B cell (primary cell): Measurements from ENCODE around the gene RGR.

Experiments used
- EZH2 ChIP-seq: IDR thresholded peaks from 2 replicates; pipeline ENCODE4 v1.6.1; 2012; ENCODE audit warnings: borderline replicate concordance, low read depth, mild to moderate bottlenecking, moderate library complexity, low read length; ENCODE audit not compliant: insufficient read depth, poor library complexity, severe bottlenecking
- TF ChIP-seq, protein P1 (sequence below): fragments of 200-600 bp; IDR thresholded peaks from one replicate; pipeline ENCODE4 v1.8.0; 2022; ENCODE audit warnings: antibody characterized with exemption, mild to moderate bottlenecking

DNA sequence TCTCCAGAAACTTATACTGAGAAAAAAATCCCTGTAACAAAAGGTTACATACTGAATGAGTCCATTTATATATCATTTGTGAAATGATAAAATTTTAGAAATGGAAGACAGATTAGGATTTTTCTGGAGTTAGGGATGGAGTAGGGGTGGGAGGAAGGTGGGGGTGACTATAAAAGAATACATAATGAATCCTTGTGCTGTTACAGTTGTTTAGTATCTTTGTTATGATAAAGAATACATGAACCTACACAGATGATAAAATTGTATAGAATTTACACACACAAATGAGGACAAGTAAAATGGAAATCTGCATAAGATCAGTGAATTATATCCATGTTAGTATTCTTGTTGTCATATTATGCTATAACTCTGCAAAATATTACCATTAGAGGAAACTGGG lies 41.8 kb downstream of the RGR start:
- no peak for TF ChIP-seq EZH2
- TF ChIP-seq, protein P1, sequence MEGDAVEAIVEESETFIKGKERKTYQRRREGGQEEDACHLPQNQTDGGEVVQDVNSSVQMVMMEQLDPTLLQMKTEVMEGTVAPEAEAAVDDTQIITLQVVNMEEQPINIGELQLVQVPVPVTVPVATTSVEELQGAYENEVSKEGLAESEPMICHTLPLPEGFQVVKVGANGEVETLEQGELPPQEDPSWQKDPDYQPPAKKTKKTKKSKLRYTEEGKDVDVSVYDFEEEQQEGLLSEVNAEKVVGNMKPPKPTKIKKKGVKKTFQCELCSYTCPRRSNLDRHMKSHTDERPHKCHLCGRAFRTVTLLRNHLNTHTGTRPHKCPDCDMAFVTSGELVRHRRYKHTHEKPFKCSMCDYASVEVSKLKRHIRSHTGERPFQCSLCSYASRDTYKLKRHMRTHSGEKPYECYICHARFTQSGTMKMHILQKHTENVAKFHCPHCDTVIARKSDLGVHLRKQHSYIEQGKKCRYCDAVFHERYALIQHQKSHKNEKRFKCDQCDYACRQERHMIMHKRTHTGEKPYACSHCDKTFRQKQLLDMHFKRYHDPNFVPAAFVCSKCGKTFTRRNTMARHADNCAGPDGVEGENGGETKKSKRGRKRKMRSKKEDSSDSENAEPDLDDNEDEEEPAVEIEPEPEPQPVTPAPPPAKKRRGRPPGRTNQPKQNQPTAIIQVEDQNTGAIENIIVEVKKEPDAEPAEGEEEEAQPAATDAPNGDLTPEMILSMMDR = no peak
